B cell (primary cell): ENCODE measurements around the gene TM9SF4. TPM values are rescaled to one million over a fixed set of nuclear protein-coding genes. Genes with fewer than 3 reads are reported as not detected.

Experiments
- ATAC-seq: fragments of 200-7000 bp; cut with Tn5 transposase; one replicate; pipeline ENCODE4 v1.10.0; 2021; ENCODE audit warnings: low read depth, mild to moderate bottlenecking, moderate number of reproducible peaks, moderate library complexity
- CTCF ChIA-PET: fragments of 350-600 bp; sonication (Branson Sonifier 250); formaldehyde crosslinking; loops from one replicate; lab custom pipeline; 2021; ENCODE audit warnings: antibody characterized with exemption, inconsistent platforms; lab: Charles Lee
- POLR2A ChIA-PET: fragments of 350-600 bp; sonication (Branson Sonifier 250); formaldehyde crosslinking; loops from one replicate; lab custom pipeline; 2021; ENCODE audit warnings: antibody characterized with exemption; lab: Charles Lee
- DNase-seq: peaks from one replicate; pipeline ENCODE4 v3.0.0; 2013
- H2AFZ ChIP-seq: 2 replicates; pipeline ENCODE4 v1.6.1; 2012; ENCODE audit warnings: mild to moderate bottlenecking, low read depth, low read length; ENCODE audit not compliant: insufficient read depth, poor library complexity, severe bottlenecking
- H3K27ac ChIP-seq, 2 donors: 1 replicate in 1 of 2; 2 replicates in 1 of 2; pipeline ENCODE4 v1.5.1; 2012 to 2013; ENCODE audit warnings: low read length in 2 of 2, mild to moderate bottlenecking in 2 of 2, moderate library complexity in 1 of 2
- H3K27me3 ChIP-seq, 4 experiments: fragments of 200-600 bp in 1 of 4; sonication (generic) in 1 of 4; replicated peaks in 1 of 4; 1 replicate in 2 of 4; 2 replicates in 2 of 4; pipeline versions ENCODE4 v1.6.1 to v1.7.0; 2013 to 2016; ENCODE audit warnings: low read length in 3 of 4, mild to moderate bottlenecking in 2 of 4, mixed read lengths in 1 of 4, moderate library complexity in 1 of 4; ENCODE audit not compliant: insufficient read depth in 4 of 4, control insufficient read depth in 3 of 4; ENCODE audit errors: control extremely low read depth in 1 of 4
- H3K36me3 ChIP-seq, 2 experiments: replicated peaks in 1 of 2; 1 replicate in 1 of 2; 2 replicates in 1 of 2; pipeline versions ENCODE4 v1.6.1 to v1.7.1; 2013; ENCODE audit warnings: low read length in 1 of 2; ENCODE audit not compliant: insufficient read depth in 2 of 2, control insufficient read depth in 1 of 2; ENCODE audit errors: control extremely low read depth in 1 of 2, extremely low read depth in 1 of 2
- H3K4me1 ChIP-seq, 2 donors: fragments of 200-600 bp in 1 of 2; sonication (generic) in 1 of 2; 1 replicate in 1 of 2; 2 replicates in 1 of 2; pipeline versions ENCODE4 v1.5.1 to v1.6.1; 2013 to 2017; ENCODE audit warnings: low read length in 2 of 2; ENCODE audit not compliant: control insufficient read depth in 2 of 2, insufficient read depth in 2 of 2
- H3K4me2 ChIP-seq: replicated peaks from 2 replicates; pipeline ENCODE3; 2012; ENCODE audit warnings: mild to moderate bottlenecking, low read depth, low read length; ENCODE audit not compliant: poor library complexity, severe bottlenecking
- H3K4me3 ChIP-seq, 5 experiments: fragments of 200-600 bp in 1 of 5; sonication (generic) in 1 of 5; 1 replicate in 3 of 5; 2 replicates in 2 of 5; pipeline versions ENCODE4 v1.5.1 to v1.7.0; 2011 to 2016; ENCODE audit warnings: low read length in 4 of 5, mild to moderate bottlenecking in 4 of 5, low read depth in 2 of 5, control low read depth in 1 of 5, moderate library complexity in 1 of 5; ENCODE audit not compliant: insufficient read depth in 1 of 5; ENCODE audit errors: control extremely low read depth in 1 of 5, extremely low read depth in 1 of 5
- H3K79me2 ChIP-seq: fragments of 200-600 bp; sonication (generic); one replicate; pipeline ENCODE4 v1.6.0; 2016; ENCODE audit warnings: low read length; ENCODE audit not compliant: control insufficient read depth, insufficient read depth
- H3K9ac ChIP-seq: fragments of 200-600 bp; sonication (generic); 2 replicates; pipeline ENCODE4 v1.6.1; 2017; ENCODE audit warnings: mild to moderate bottlenecking, low read length, moderate library complexity
- H3K9me3 ChIP-seq, 3 donors: one replicate each; pipeline versions ENCODE4 v1.6.1 to v1.7.1; 2013; ENCODE audit warnings: low read length in 2 of 3; ENCODE audit not compliant: control insufficient read depth in 2 of 3, insufficient read depth in 1 of 3; ENCODE audit errors: control extremely low read depth in 1 of 3
- H4K20me1 ChIP-seq: 2 replicates; pipeline ENCODE4 v1.6.0; 2012; ENCODE audit warnings: mild to moderate bottlenecking, low read length; ENCODE audit not compliant: insufficient read depth, control insufficient read depth, poor library complexity, severe bottlenecking
- H3K27ac Mint-ChIP-seq: one replicate; pipeline ENCODE4 v1.8.0; 2021; ENCODE audit warnings: mixed read lengths
- H3K27me3 Mint-ChIP-seq: one replicate; pipeline ENCODE4 v1.8.0; 2021; ENCODE audit warnings: mixed read lengths
- H3K4me1 Mint-ChIP-seq: one replicate; pipeline ENCODE4 v1.8.0; 2021; ENCODE audit warnings: mixed read lengths
- H3K4me3 Mint-ChIP-seq: one replicate; pipeline ENCODE4 v1.8.0; 2021; ENCODE audit warnings: mixed read lengths
- H3K9me3 Mint-ChIP-seq: one replicate; pipeline ENCODE4 v1.8.0; 2022; ENCODE audit warnings: mixed read lengths; ENCODE audit not compliant: insufficient read depth
- EZH2 ChIP-seq: IDR thresholded peaks from 2 replicates; pipeline ENCODE4 v1.6.1; 2012; ENCODE audit warnings: borderline replicate concordance, low read depth, mild to moderate bottlenecking, moderate library complexity, low read length; ENCODE audit not compliant: insufficient read depth, poor library complexity, severe bottlenecking
- WGBS: methylation state at CpG from one replicate; pipeline ENCODE4 v1.1.5; 2013; ENCODE audit warnings: missing lambda C conversion rate; ENCODE audit not compliant: insufficient coverage; 5-methylcytosine and 5-hydroxymethylcytosine counted together
- intact Hi-C: fragments of 100-400 bp; cut with micrococcal nuclease; formaldehyde crosslinking; loops from one replicate; pipeline ENCODE4 v1.10.0; 2022
- polyA plus RNA-seq: library from polyadenylated mRNA; depleted of rRNA; stranded (reverse); fragments of >200 nt; gene quantifications from 2 replicates; pipeline ENCODE4 v1.2.3, GENCODE V29; 2012
- total RNA-seq, 2 donors: library from RNA; stranded (reverse); fragments of 120-200 nt in 1 of 2; gene quantifications; 1 replicate in 1 of 2; 2 replicates in 1 of 2; pipeline versions ENCODE4 v1.2.3 to v1.2.4, GENCODE V29; 2013 to 2022
- TF ChIP-seq, protein P1 (sequence below): fragments of 200-600 bp; IDR thresholded peaks from one replicate; pipeline ENCODE4 v1.8.0; 2022; ENCODE audit warnings: antibody characterized with exemption, mild to moderate bottlenecking

Gene TM9SF4
- total and polyA plus RNA-seq, 2 donors (not counting 1 experiment from before 2014, with no cell fraction given), result 23.5 to 53.8 TPM

DNA sequence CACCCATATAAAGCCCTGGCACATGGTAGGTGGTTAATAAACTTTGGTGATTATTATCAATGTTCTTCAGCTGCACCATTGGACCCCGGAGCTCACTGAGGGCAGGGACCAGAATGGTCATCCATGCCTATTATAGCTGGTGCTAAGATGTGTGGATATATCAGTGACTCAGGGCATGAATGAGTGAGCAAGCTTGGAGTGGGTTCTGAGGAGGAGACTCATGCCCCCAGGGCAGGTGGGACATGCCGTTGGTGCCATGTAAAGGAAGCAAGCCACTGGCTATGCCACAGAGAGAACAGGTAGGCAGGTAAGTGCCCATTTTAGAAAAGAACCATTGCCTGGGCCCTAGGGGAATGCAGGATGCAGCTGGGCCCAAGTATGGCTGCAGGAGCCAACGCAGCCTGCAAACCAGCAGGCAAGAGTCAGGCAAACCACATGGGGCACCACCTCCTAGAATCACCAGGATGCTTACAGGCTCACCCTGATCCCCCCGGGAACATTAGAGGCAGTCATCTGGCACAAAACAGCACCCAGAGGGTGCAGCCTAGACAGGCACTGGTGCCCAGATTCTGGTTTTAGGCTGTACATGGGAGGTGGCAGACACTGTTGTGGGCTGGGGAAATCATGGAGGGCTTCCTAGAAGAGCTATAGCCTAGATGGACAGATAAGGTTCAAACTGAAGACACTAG is 74.6 kb downstream of the TM9SF4 start:
- ChIA-PET POLR2A (no interaction called here), CTCF (no interaction called here)
- Histone ChIP-seq H3K27ac (no peak overlapping the region), H3K4me1 (peaks cover 2 to 4% of the 10 kb centered on the region in 2 donors), H4K20me1 (no peaks in the 10 kb centered on the region), H3K79me2 (no peaks in the 10 kb centered on the region), H3K36me3 (no peaks in the 10 kb centered on the region), H3K4me3 (no peak overlapping the region), H2AFZ (no peak overlapping the region), H3K9me3 (peaks cover 0 to 3% (median 0%) of the 10 kb centered on the region in 3 donors), H3K27me3 (peaks cover 0 to 10% (median 0%) of the 10 kb centered on the region in 4 experiments), H3K4me2 (no peak overlapping the region), H3K9ac (no peak overlapping the region)
- H3K4me3 Mint-ChIP-seq, result no peak overlapping the region
- H3K27ac Mint-ChIP-seq, result no peak overlapping the region
- intact Hi-C loops, result no loop called here
- H3K4me1 Mint-ChIP-seq, result peaks cover 3% of the 10 kb centered on the region
- DNase-seq, result no peak
- no peak for TF ChIP-seq EZH2
- TF ChIP-seq, protein P1, sequence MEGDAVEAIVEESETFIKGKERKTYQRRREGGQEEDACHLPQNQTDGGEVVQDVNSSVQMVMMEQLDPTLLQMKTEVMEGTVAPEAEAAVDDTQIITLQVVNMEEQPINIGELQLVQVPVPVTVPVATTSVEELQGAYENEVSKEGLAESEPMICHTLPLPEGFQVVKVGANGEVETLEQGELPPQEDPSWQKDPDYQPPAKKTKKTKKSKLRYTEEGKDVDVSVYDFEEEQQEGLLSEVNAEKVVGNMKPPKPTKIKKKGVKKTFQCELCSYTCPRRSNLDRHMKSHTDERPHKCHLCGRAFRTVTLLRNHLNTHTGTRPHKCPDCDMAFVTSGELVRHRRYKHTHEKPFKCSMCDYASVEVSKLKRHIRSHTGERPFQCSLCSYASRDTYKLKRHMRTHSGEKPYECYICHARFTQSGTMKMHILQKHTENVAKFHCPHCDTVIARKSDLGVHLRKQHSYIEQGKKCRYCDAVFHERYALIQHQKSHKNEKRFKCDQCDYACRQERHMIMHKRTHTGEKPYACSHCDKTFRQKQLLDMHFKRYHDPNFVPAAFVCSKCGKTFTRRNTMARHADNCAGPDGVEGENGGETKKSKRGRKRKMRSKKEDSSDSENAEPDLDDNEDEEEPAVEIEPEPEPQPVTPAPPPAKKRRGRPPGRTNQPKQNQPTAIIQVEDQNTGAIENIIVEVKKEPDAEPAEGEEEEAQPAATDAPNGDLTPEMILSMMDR, result no peak
- peaks cover 13% of the 10 kb centered on the region for H3K27me3 Mint-ChIP-seq
- WGBS, result 71% methylated on average over 4 of the region's 4 CpGs
- H3K9me3 Mint-ChIP-seq, result no peaks in the 10 kb centered on the region
- ATAC-seq, result no peak

DNA sequence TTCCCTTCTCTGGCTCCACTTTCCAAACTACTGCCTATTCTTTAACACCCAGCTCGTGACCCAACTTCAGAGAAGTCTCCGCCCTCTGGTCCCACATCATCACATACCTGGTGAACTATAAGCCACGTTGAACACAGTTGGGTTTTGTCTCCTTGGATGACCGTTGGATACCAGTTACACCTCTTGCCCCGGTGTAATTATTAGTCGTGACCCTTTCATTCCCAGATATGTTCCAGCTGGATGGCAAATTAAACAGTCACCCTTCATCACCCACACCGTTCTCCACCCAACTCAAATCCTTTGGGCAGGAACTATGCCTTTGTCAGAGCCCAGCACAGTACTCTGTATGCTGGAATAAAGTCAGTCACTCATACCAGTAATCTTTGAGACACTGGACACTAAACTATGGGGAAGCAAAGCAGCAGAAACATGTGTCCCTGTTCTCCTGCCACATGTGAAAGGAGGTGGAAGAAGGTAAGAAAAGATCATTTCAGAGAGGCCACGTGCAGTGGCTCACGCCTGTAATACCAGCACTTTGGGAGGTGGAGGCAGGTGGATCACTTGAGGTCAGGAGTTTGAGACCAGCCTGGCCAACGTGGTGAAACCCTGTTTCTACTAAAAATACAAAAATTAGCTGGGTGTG is 75.6 kb downstream of the TM9SF4 start:
- ATAC-seq (no peak), DNase-seq (no peak)
- H3K4me3 ChIP-seq, result no peak overlapping the region
- no peaks in the 10 kb centered on the region for H3K79me2 ChIP-seq
- TF ChIP-seq, protein P1, result no peak
- TF ChIP-seq EZH2, result no peak
- H3K9me3 ChIP-seq, result peaks cover 0 to 4% (median 0%) of the 10 kb centered on the region in 3 donors
- Mint-ChIP-seq H3K4me1 (peaks cover 9% of the 10 kb centered on the region), H3K4me3 (no peak overlapping the region), H3K9me3 (no peaks in the 10 kb centered on the region), H3K27me3 (peaks cover 16% of the 10 kb centered on the region), H3K27ac (no peak overlapping the region)
- H3K36me3 ChIP-seq, result no peaks in the 10 kb centered on the region
- ChIA-PET CTCF (no interaction called here), POLR2A (no interaction called here)
- no peak overlapping the region for H3K4me2 ChIP-seq
- no peak overlapping the region for H2AFZ ChIP-seq
- peaks cover 9 to 13% of the 10 kb centered on the region in 2 donors for H3K4me1 ChIP-seq
- no peaks in the 10 kb centered on the region for H4K20me1 ChIP-seq
- WGBS, result 94% methylated on average over 9 of the region's 10 CpGs
- H3K27ac ChIP-seq, result no peak overlapping the region
- no peak overlapping the region for H3K9ac ChIP-seq
- H3K27me3 ChIP-seq, result peaks cover 0 to 18% (median 0%) of the 10 kb centered on the region in 4 experiments
- intact Hi-C loops, result no loop called here
